IPS-NIHi7 (cell line): ENCODE data around the gene IRAK2.

ENCODE experiments used
- DNase-seq: peaks from one replicate; pipeline ENCODE4 v3.0.0; 2012; ENCODE audit warnings: mixed read lengths; ENCODE audit errors: extremely low spot score

The IRAK2 gene

DNA sequence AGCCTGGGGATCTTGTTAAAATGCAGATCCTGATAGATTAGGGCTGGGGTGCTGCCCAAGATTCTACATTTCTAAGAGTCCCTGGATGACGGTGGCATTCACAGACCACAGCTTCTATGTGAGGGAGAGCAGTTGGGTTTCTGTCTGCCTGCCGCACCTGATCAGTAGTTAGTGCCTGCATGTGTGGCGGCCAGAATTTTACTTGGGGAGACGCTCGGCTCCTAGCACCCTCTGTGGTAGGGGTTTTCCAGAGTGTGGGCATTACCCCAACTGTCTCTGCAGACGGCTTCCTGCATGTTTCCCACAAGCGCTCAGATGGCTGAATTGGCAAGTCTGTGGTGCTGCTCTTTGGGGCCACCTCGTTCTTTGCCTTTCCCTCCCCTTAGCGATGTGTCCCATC is 119.8 kb downstream of the IRAK2 start:
- no peak for DNase-seq

DNA sequence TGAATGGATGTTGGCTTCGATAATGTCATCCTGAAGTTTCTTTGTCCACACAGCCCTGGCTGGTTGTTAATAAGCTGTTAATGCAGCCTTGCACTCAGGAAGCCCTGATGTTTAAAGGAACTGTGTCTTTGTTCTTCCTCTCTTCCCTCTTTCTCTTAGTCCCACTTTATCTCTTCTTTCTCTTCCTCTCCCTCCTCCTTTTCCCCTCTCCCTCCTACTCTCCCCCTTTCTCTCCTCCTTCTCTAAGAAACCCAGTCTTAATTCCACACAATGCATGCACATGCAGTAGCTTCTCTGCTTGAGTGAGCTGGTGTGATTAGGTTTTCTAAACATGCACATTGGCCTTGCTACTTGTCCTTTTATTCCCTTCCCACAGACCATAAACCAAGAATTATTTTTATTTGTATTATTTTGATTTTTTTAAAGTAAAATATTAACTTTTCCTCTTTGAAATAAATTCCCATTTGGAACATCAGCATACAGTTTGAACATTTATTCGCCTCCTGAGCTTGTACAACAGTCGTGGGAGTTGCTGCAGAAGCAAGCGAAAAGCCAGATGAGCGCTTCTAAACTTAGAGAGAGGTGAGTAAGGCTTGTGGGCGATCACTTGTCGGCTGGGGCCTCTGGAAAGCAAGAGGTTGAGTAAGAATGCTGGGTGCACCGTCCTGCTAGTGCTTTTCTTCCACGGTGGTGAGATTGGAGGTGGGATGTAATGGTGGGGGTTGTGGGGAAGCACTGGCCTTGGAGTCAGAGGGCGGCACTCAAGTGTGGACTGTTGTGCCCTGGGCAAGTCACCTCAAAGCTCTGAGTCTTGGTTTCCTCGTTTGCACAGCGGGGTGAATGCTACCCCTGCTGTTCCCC is 120.8 kb downstream of the IRAK2 start:
- DNase-seq: no peak

DNA sequence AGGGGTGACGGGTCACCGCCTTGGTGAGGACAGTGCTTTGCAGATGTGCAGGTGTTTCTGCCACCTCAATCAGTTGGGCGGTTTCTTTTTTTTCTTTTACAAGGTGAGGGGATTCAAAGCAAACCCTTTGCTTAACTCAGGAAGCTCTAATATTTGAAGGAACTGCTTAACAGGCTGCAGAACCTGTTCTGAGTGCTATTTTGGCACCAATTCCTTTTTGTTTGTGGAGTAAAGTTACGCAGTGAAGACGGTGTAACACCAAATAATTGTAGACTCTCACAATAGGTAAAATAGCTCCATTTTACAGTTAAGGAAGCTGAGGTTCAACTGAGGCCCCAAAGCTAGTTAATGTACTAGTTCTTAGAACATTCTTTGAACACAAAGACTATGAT is 121.4 kb downstream of the IRAK2 start:
- DNase-seq: no peak

DNA sequence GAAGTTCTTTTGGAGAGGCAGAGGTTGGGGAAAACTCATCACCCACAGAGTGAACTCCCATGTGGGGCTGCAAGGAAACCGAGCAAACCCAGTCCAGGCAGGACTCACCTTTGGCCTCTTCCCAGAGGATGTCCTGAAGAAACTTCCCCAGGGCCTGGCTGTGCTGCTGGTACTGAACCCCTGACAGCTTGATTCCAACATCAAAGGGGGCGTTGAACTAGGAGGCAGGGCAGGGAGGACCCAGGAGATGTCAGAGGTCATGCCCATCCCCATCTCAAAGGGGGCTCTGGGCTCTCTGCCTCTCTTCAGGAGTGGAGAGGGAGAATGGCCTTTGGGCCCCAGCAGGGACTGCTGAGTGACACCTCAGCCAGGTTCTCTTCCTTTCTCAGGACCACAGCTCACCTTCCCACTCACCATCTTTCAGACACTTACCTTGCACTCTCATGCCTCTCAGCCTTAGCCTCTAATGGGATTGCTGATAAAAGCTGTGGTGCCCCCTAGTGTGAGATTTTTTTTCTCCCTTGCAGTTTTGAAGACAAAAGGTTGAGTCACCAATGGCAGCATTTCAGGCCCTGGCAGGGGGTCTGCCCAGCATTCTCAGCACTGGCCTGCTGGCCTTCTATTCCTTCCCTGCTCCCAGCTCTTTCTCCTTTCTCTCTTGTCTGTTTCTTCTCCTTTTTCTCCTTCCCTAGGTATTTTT is 122.0 kb downstream of the IRAK2 start:
- peak; percentile 89 for DNase-seq

DNA sequence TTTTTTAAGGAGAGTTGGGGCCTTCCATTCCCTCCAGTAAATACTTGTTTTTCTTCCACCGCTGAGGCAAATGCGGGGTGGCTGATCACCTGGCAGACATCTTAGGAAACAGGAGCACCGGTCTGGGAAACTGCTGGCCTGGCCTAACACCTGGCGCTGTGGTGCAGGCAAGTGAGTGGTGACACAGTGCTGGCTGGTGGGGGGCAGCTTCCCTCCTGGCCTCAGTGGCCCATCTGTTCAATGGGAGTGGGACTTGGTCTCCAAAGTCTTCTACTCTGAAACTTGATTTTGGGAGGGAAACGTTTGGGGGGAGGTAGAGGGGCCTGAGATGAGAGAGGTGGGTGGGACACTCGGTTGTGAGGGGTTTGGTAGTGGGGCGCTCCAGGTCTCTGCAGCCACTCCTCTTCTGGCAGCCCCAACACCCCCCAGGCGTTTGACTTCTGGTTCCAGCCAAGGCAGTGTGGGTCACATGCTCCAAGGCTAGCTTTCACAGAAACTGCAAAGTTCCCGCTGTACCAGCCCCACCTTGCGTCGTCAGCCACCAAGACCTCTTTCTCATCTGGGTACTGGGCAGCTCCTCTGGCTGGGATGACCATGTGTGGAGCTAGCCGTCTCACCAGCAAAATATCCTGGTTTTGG is 123.3 kb downstream of the IRAK2 start:
- DNase-seq: no peak

DNA sequence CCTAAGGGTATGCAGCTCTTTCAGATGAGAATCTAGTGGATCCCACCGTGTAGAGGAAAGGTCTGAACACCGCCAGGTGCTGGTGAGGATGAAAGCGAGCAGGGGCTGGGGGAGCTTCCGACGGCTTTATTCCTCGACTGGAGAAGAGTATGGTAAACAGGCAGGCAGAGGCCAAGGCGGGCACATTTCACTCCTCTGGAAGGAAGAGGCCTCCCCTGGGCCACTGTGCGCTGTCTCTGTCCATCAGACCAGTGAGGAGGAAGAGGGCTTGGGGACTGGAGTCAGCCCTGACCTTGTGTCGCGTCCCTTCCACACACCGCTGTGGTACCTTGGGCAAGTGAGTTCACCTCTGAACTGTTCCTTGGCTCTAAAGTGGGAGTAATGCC is 123.8 kb downstream of the IRAK2 start:
- no peak for DNase-seq

DNA sequence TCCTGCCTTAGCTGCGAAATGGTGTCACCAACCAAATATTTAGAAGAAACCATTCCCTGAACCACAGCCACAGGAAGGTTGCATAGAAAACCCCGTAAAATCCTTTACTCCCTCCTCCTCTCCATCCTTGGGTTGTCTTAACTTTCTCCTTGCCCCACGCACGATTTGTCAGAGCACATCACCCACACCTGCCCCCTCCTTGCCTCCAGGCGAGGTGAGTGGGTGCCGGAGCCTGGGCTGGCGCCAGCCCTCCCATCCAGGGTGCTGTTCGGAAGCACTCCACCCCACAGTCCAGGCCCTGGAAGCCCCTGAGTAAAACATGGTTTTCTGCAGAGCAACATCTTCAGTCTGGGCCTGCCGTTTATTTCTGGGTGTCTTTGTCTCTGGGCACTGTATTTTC is 124.4 kb downstream of the IRAK2 start:
- no peak for DNase-seq

DNA sequence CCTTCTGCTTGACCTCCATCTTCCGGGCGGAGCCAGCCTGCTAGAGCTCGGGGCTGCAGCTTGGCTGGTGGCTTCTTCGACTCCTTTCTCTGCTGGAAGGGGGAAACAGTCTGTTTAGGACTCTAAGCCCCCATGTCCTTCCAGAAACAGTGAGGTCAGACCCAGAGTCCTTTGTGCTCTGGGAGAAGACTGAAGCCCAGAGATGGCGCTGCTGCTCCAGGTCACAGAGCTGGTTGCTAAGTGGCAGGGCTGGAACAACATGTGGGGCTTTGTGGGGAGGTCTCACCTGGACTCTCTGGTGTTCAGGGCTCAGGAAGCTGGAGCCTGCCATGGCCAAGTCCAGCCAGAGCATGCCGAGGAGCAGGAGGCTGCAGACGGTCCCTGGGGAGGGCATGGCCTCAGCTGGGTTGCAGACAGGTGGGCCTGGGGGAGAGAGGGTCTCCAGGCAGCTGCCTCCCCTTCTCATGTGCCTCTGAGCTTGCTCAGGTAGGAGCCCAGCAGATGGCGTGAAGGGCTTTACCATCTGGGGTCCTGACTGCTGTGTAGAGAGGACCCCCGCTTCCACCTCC is 125.2 kb downstream of the IRAK2 start:
- DNase-seq: no peak

DNA sequence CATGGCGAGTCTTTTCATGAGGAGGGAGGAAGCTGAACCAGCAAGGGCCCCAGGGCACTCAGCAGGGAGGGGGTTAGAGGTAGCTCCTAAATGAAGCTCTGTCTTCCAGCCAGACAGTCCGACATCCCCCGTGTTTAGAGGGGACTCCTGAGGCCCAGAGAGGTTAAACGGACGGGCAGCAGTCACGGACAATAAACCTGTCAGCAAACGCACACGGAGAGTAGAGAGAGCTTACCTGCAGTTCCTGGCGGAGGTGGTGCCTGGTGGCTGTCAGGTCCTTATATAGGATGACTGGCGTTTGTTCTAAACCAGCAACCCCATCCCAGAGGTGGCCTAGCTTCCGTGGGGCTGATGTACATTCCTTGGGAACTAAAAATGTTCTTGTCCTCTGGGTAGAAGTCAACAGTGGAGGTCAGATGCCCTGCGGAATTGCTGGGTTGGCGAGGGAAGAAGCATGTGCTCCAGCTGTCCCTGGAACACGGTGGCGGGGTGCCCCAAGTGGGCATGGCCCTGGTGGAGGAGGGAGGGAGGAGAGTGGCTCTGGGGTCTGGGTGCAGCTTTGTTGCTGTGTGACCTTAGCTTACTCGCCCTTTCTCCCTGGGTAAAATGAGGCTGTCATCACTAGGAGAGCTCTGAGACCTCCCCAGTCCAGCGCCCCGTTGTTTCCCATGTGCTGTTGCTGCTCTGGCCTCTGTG is 125.9 kb downstream of the IRAK2 start:
- DNase-seq: no peak

DNA sequence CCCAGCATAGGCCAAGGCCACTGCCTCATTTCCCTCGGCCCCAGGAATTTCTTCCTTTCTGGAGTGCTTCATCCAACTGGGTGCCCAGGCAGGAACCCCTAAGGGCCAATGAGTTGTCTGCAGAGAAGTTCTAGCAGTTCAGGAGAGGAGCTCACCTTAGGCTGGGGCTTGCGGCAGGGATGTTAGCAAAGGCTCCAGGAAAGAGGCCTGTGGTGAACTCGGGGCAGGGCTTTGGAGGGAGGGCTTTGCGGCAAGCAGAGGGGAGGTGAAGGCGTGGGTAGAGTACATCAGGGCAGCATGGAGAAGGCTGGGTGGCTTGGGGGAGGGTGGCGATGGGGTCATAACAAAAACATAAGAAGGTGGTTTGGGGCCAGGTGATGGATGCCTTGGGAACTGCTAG is 126.9 kb downstream of the IRAK2 start:
- DNase-seq: no peak

DNA sequence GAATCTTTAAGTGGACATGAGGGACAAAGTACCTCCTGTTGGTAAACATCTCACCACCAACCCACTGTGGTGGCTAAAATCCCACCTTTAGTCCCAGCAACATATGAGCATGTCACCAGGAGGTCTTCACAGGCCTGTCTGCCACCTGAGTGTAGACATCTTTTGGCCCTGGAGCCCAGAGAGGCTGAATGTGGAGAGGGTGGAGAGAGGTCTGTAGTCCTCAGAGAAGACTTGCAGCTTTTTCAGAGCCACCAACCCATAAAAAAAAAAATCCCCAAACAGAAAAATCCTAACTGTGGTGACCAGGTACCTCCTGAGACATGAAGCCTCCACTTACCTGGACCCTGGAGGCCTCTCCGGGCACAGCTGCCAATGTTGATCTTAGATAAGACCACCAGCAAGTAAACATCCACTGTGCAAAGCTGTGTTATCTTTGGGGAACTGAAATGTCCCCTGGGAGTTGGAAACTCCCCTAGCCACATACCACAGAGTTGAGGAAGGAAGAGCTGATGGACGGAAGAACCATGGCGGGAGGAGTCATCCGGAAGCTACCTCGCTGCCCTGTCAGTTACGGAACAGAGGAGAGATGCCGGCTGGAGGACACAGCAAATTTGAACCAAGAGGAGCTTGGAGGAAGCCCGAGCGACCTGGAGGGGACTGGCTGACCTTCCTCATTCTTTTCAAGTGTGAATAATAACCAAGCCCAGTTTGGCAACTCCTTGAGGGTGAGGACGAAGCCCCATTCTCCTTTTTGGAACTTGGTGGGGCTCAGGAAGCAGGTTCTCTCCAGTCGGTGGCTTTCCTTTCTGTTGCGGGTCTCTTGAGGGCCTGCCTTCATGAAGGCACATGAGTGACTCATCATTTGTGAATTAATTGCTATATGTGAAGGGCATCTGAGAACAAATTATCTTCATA is 128.0 kb downstream of the IRAK2 start, which contains the start of gene GHRL:
GHRL (minus strand) TSS at position 443 of the 915 bp plus-strand sequence. CDS start 2,767 bp downstream, outside the sequence.
- no peak for DNase-seq
